SK-MEL-5 (cell line): ENCODE measurements around the gene XYLT2. TPM values are rescaled to one million over a fixed set of nuclear protein-coding genes. Genes with fewer than 3 reads are reported as not detected.

Source experiments
- DNase-seq: peaks from one replicate; pipeline ENCODE4 v3.0.0-alpha.2; 2016; ENCODE audit warnings: low read depth, low spot score
- in situ Hi-C: cut with HindIII; loops from 2 replicates; pipeline ENCODE4 v1.10.0; 2016; ENCODE audit warnings: low sequenced_read_pairs, high pct_unique_total_duplicates, low pct_unique_long_range_greater_than_20kb
- total RNA-seq: library from RNA; depleted of rRNA; stranded (reverse); fragments of >200 nt; shearing (Covaris generic); gene quantifications from 2 replicates; pipeline ENCODE4 v1.2.3, GENCODE V29; 2014

The XYLT2 gene
- total RNA-seq, 1 experiment from 2014 or later, result 34.2 TPM

DNA sequence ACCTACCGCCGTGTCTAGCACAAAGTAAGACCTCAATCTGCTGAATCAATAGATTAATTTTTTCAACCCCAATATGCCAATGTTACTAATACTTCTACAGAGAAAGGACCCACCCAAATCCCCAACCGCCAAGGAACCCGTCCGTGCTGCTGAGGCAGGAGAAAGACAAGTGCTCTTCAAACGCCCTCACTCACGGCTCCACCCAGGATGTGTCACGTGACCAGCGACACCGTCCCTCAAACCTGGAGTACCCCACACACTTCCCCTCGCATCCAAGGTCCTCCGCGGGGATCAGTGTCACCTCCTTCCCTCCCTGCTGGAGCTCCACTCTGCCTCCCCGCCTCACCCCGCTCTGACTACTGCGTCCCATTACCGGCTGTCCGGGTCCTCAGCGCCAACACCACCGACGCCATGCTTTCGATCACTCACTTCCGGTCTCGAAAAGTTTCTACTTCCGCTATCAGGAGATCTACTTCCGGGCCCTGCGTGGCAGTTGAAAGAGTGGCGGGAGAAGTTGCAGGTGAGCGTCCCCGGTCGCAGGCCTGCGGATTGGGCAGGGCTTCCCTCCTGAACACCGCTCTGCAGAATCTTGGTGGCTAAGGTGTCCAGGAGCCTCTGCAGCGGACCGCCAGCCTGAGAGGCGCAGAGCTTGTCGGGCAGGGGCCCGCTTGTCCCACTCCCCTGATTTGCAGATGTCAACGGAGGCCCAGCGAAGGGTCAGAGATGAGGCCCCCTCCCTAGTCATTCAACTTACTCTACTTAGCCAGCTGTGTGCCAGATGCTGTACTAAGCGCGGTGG lies 27.0 kb downstream of the XYLT2 start, which contains the start of the genes EME1 and MRPL27:
Gene EME1, plus strand, starts transcription at position 472 of the 799 bp plus-strand sequence. CDS start 1,980 bp downstream, outside the sequence.
Gene MRPL27, minus strand, starts transcription at position 427 of the 799 bp plus-strand sequence. Its CDS starts 14 bp downstream, at position 413.
- DNase-seq, result peak; percentile 93
- in situ Hi-C loops, result no loop called here

DNA sequence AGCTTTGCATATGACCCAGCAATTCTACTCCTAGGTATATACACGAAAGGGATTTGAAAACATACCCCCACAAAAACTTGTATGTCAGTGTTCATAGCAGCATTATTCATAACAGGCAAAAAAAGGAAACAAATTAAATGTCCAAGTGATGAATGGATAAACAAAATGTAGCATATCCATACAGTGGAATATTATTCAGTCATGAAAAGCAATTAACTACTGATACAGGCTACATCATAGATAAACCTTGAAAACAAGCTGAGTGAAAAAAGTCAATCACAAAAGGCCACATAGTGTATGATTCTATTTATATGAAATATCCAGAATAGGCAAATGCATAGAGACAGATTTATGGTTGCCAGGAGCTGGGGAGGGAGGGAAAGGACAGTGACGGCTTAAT lies 27.8 kb downstream of the XYLT2 start:
- no peak for DNase-seq
- in situ Hi-C loops, result no loop called here

DNA sequence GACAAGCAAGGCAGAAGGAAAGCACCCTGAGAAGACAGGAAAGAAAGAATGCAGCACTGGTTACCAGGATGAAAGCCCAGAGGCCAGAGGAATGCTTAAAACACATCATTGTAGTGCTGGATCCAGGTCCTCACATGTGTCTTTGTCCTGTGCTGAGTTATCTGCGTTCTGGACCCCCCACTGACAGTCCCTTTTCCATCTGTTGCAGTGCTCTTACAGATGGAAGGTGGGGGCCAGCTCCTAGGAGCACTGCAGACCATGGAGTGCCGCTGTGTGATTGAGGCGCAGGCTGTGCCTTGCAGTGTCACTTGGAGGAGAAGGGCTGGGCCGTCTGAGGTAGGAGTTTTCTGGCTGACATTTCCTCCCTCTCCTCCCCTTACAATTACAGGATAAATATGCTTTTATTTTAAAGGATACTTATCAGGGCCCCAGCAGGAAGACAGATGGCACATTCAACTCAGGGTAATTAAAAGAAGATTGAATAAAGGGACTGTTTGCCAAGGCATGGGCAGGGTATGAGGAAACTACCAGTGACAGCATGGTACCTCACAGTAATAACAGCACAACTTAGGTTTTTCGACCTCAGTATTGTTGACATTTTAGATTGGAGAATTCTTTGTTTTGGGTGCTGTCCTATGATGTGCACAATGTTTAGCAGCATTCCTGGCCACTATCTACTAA lies 30.1 kb downstream of the XYLT2 start:
- no peak for DNase-seq
- in situ Hi-C loops, result no loop called here

DNA sequence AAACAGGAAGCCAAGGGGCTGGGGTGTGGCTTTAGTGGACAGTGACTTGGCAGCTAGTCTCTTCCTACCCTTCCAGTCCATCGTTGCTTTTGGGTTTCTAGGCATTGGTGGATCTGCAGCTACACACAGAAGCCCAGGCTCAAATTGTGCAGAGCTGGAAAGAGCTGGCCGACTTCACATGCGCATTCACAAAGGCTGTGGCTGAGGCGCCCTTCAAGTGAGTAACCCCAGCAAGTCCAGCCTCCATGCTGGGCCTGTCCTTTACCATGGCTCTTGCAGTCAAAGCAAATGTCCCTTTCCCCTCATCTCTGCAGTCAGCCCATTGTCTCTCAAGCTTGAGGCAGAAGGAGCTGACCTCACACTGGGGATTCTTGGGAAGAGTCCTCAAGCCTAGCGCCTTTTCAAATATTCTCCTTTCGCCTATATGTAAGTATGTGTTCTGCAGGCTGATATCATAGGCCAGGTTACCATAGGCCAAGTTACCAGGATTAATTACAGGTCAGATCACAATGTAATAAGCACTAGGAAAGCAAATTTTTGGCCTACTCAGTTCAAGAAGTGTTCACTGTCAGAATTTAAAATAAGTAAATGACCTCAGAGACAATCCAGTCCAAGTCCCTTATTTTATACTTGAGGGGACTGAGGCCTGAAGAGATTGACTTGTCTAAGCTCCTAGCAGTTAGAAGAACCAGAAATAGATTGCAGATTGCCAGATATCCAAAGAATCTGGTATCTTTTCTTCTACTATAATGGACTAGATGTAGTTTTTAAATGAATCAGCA lies 33.6 kb downstream of the XYLT2 start:
- no peak for DNase-seq
- in situ Hi-C loops, result no loop called here

DNA sequence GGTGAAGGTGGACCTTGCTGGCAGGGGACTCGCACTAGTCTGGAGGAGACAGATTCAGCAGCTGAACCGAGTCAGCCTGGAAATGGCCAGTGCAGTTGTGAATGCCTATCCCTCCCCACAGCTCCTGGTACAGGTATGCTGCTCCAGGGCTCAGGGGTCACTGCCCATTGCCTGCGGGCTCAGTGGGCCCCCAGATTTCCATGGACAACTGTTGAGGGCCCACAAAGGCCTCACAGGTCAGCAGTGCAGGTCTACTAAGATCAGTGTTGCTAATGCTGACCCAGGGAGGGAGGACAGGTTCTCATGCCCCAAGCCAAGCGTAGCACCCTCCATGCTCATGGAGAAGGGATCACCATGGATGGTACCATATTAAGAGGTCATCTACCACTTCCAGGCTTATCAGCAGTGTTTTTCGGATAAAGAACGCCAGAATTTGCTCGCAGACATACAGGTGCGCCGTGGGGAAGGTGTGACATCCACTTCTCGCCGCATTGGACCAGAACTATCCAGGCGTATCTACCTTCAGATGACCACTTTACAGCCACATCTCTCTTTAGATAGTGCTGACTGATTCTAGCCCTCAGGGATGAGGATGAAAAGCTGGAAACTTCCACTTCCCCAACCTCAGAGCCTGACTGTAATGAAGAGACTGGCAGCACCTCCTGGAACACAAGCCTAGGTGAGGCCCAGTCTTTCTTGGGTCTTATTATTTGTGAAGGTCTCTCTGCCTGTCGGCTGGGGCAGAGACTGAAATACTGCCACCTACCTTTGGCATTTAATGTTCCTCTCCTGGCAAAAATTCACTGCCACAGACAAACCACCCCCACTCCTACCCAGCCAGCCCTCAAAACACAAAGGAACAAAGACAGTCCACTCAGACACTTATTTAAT lies 34.7 kb downstream of the XYLT2 start:
- in situ Hi-C loops, result no loop called here
- DNase-seq, result no peak

DNA sequence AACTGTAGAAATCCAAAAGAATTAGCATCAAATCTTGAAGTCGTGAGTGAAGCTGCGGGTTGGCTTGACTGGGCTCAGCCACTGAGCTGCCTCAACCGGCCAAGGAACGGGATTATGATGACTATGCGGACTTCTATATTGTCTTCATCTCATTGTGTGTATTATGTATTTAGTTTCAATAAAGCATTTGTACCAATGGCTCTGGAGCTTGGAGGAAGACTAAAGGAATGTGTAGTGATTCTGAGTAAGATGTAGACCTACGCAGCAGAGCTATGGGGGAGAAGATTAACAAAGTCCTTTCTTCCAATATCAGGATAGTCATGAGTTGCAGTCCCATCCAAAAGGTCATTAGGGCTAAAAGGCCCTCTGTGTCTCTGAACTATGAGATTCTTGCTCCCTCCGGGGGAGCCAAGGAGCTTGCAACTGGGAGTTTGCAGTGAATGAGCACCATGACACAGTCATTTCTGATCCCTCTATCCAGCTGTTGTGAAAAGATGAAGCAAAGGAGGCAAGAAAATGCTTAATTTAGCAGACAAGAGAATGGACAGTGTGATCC lies 35.4 kb downstream of the XYLT2 start:
- peak; percentile 96 for DNase-seq
- in situ Hi-C loops, result no loop called here

DNA sequence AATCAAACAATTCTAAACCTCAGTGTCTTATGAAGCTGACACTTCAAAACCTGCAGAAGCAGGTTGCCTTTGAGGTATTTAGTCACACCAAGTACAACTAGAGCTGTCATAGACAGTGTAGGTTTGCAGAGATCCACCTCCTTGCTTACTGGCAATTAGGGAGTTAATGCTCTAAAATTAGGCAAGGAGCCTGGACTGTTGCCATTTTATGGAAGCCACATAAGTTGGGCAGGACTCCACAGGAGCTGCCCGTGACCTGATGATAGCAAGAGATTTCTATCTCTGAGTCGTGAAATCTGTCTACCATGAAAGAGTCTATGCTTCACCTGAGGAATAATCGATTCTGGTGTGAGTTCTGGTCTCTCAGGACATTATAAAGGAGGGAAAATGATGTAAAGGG lies 36.0 kb downstream of the XYLT2 start:
- DNase-seq, result peak; percentile 70
- in situ Hi-C loops, result no loop called here

DNA sequence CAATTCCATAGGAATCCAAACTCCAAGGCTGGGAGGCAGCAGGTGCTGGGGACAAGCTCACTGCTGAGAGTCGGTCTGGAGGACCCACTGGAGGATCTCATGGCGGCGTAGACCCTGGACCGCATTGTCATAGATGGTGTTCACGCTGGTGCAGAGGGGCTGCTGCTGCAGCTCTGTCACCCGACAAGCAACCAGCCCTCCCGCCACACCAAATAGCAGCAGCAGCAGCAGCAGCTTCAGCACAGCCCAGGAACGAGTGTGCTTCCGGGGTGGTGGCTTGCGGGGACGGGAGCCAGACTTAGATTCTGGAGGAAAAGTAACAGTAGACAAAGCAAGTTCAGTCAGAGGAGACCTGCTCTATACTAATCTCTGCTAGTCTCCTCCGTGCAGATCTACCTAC lies 37.0 kb downstream of the XYLT2 start:
- DNase-seq, result no peak
- in situ Hi-C loops, result no loop called here

DNA sequence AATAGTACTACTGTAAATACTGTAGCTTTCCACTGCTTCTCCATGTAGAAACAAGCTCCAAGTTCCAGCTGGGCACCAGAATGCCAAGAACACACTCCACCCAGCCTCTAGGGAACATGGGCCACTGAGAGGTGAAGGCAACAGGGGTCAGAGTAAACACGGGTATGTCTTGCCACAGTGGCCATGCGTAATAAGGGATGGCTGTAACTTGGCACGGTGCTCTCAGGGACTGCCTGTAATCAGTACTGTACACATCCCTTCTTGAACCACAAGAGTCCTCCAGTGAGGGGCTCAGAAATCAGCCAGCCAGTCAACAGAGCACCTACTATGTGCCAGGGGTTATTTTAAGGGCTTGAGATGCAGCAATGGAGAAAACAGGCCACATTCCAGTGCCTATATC lies 40.6 kb downstream of the XYLT2 start:
- in situ Hi-C loops, result no loop called here
- no peak for DNase-seq

DNA sequence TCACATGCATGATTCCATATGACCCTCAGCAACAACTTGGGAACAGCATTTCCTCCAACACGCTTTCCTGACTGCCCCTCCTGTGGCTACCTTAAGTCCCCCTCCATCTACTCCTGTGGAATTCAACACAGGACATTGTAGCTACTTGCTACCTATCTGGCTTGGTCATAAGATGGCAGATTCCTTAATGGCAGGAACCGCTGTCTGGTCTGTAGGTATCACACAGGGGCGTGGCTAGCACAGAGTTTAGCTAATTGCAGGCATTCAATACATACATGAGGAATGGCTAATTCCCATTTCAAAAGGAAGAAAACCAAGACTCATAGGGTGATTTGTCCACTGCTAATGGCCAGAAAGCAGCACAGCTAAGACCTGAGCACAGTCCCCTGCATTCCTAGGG lies 42.8 kb downstream of the XYLT2 start:
- in situ Hi-C loops, result no loop called here
- DNase-seq, result no peak

DNA sequence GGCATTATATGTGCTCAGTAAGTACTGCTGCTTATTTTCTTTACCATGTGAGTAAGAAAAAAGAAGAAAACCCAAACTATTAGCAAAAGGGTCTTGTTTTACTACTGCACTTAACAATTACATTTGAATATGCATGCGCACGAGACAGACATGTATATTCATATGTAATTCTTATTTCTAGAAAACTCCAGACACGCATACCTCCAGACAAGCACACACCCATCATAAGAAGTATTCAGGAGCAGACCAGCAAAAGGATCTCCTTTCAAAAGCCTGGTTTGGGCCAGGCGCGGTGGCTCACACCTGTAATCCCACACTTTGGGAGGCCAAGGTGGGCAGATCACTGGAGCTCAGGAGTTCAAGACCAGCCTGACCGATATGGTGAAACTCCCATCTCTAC lies 43.6 kb downstream of the XYLT2 start:
- DNase-seq, result no peak
- in situ Hi-C loops, result no loop called here

DNA sequence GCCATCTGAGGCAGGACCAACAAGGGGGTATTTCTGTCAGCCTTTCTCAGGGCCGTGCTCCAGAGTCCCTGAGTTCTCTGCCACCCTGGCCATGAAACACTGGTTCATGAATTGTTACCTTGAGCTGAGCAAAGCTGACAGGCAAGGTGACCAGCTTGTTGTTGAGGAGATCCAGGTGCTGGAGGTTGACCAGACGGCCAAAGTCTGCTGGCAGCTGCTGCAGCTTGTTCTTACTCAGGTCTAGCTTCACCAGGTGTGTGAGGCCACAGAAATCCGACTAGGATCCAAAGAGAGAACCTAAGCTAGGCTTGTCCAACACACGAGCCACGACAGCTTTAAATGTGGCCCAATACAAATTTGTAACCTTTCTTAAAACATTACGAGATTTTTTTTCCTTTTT lies 46.7 kb downstream of the XYLT2 start:
- in situ Hi-C loops, result no loop called here
- no peak for DNase-seq

DNA sequence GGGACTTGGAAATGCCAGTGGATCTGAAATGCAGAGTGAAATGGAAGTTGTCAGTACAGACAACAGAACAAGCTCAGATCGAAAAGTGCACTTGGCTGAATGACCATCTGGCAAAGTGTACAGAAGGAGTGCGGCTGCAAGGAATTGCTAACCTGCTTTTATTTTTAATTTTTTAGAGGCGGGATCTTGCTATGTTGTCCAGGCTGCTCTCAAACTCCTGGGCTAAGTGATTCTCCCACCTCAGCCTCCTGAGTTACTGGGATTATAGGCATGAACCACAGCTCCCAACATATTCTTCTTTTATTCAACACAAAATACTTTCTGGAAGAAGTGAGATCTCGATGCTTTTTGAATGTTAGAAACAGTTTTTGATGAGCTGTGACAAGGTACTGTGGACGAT lies 47.8 kb downstream of the XYLT2 start:
- DNase-seq, result no peak
- in situ Hi-C loops, result no loop called here

DNA sequence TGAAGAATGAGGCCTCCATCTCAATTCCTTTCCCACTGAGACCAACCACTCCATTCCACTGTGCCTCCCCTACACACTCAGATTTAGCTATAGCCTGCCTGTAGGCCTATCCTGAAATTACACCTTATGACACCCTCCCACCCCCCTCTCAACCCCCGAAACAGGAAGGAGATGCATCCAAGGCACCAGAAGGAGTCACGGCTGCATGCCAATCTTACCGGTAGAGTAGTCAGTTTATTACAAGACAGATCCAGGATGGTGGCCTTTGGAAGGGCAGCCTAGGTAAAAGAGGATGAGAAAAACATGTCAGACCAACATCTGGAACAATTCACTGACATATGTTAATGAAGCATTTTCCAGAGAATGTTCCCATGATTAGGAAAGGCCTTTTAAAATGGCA lies 48.8 kb downstream of the XYLT2 start:
- in situ Hi-C loops, result no loop called here
- peak; percentile 32 for DNase-seq

DNA sequence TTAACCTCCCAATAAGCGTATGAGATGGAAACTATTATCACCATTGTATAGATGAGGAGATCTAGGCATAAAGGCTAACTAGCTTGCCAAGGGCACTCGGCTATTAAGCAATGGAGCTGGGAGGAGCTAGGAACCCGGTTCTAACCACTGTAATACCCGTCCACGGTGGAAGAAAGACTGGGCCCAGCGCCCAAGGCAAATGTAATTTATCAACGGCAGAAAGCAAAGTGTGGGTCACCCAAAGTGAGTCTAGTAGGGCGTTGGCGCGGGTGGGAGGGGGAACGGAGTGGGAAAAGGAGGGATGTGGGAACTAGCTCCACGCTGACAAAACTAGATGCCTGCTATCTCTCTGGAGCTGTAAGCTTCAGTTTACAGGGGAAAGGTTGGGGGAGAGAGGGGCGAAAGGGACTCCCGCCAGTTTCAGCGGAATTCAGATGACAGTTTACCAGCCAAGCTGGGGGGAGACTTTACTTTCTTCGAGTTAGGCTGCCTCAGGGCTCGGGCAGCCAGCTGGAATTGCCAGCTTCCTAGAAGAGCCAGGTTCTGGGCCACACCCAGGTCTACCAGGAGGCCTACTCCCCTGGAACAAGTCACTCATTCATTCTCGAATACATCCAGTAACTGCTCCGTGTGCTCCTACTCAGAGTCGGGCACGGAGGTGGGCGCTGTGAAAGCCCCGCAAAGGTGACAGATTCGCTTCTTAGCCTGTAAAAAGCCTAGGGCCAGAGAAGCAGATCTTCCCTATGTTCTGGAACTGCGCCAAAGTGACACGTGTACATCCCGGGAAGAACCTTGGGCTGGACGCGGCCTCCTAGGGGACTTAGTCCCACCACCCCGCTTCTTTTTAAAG lies 50.6 kb downstream of the XYLT2 start:
- DNase-seq, result peak; percentile 30
- in situ Hi-C loops, result no loop called here
